Measurements from ENCODE around the gene AICDA. TPM values are rescaled to one million over a fixed set of nuclear protein-coding genes. Genes with fewer than 3 reads are reported as not detected.

AICDA gene
- total RNA-seq, 1 experiment from 2014 or later: 0.22 TPM

- no peak for DNase-seq
- H3K4me1 Mint-ChIP-seq: peaks cover 4 to 11% of the 10 kb centered on the region in 2 experiments
- Histone ChIP-seq H4K20me1 (ENCODE audit: control insufficient read depth, insufficient read depth, insufficient read length) (no peaks in the 10 kb centered on the region), H3K23me2 (ENCODE audit: insufficient read length, low read depth, low read length, poor library complexity, severe bottlenecking) (no peaks in the 10 kb centered on the region), H2AFZ (ENCODE audit: low read length) (no peak overlapping the region), H2AK5ac (ENCODE audit: insufficient read length, low read length) (no peak overlapping the region), H2BK20ac (ENCODE audit: low read depth, low read length, poor library complexity, severe bottlenecking) (no peak overlapping the region), H2BK12ac (ENCODE audit: insufficient read length, low read depth, low read length) (no peak overlapping the region), H3K79me1 (ENCODE audit: insufficient read depth, low read depth, low read length, poor library complexity, severe bottlenecking) (no peaks in the 10 kb centered on the region), H3K18ac (ENCODE audit: insufficient read length, low read depth, low read length) (no peak overlapping the region), H4K8ac (replicated peaks; ENCODE audit: insufficient read length, low read depth, low read length) (no peak overlapping the region), H2BK120ac (ENCODE audit: low read depth, low read length, poor library complexity, severe bottlenecking) (no peak overlapping the region), H2BK15ac (ENCODE audit: low read depth, low read length) (no peak overlapping the region), H3K9ac (ENCODE audit: extremely low read depth, insufficient read length, low read length) (no peak overlapping the region), H3K14ac (ENCODE audit: insufficient read depth, low read length) (no peak overlapping the region), H4K91ac (ENCODE audit: insufficient read length, low read depth, low read length) (no peak overlapping the region), H3T11ph (ENCODE audit: low read length) (no peak overlapping the region), H2BK5ac (ENCODE audit: insufficient read length, low read length) (no peak overlapping the region), H3K27me3 (ENCODE audit: insufficient read depth, low read length) (no peaks in the 10 kb centered on the region), H3K79me2 (ENCODE audit: insufficient read depth, low read length) (no peaks in the 10 kb centered on the region), H4K5ac (ENCODE audit: insufficient read length, low read depth, low read length) (no peak overlapping the region), H3K4me2 (ENCODE audit: insufficient read depth, insufficient read length, low read length) (no peak overlapping the region), H3K4ac (ENCODE audit: low read depth, low read length) (no peak overlapping the region), H3K56ac (ENCODE audit: insufficient read length, low read depth, low read length) (no peak overlapping the region), H3K27ac (ENCODE audit: insufficient read length, low read depth, low read length) (no peak overlapping the region), H3K9me3 (ENCODE audit: control insufficient read depth, low read depth, low read length) (no peaks in the 10 kb centered on the region), H3K4me1 (ENCODE audit: insufficient read depth, low read length) (no peaks in the 10 kb centered on the region), H3K23ac (ENCODE audit: insufficient read length, low read depth, low read length) (no peak overlapping the region)
- peaks cover 0 to 4% of the 10 kb centered on the region in 2 experiments; a peak in 2 of 5 replicates for H3K9me3 Mint-ChIP-seq
- peaks cover 0 to 4% (median 1%) of the 10 kb centered on the region in 3 experiments; a peak in 4 of 7 replicates for H3K36me3 Mint-ChIP-seq (ENCODE audit: insufficient read depth in 1 of 3, low read depth in 3 of 3)
- no peak for TF ChIP-seq CTCF (conservative IDR thresholded peaks at IDR 0.05)
- H3K27ac Mint-ChIP-seq: no peak overlapping the region
- no peaks in the 10 kb centered on the region for H3K27me3 Mint-ChIP-seq (ENCODE audit: low read depth)
- no peak overlapping the region for H3K4me3 Mint-ChIP-seq
- no CpG with 5 or more reads among the region's 2 CpGs for WGBS (ENCODE audit: extremely low coverage, insufficient read length, low lambda C conversion rate)
Measured at GRCh38 chr12:8556531-8557097, 56.0 kb downstream of the AICDA start.

All from H9 (cell line).